ENCODE measurements around the gene MON2.
"Not testable (repeated sequence)": the region's sequence is repeated elsewhere in the genome, so short reads cannot be mapped to it uniquely, and the experiment has no call there.

The MON2 gene

DNA sequence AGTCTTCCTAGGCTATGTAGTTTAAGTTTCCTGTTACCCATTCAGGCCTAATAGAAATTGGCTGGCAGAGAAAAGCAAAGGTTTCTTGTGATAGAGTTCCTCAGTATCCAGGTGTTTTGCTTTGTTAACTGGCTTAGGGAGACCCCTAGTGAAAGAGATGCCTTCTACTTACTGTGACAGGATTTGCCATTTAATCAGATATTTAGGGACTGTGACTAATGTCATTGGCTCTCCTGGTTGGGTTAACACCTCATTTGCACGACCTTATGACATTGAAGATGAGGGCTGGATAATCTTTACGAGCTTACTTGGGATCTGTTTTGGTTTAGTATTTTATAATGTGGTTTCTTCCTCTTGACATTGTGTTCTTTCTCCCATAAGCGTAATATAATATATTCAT, 5.8 kb downstream of the MON2 start:
- no peak for DNase-seq (ENCODE audit: low read depth in 1 of 2, low spot score in 1 of 2)

GRCh38 chr12:62481843-62482540, 15.4 kb downstream of the MON2 start:
- no peak for DNase-seq (ENCODE audit: low read depth in 1 of 2, low spot score in 1 of 2)

- DNase-seq (ENCODE audit: low read depth in 1 of 2, low spot score in 1 of 2), result no peak
Measured at GRCh38 chr12:62482769-62483168, 16.1 kb downstream of the MON2 start.

DNA sequence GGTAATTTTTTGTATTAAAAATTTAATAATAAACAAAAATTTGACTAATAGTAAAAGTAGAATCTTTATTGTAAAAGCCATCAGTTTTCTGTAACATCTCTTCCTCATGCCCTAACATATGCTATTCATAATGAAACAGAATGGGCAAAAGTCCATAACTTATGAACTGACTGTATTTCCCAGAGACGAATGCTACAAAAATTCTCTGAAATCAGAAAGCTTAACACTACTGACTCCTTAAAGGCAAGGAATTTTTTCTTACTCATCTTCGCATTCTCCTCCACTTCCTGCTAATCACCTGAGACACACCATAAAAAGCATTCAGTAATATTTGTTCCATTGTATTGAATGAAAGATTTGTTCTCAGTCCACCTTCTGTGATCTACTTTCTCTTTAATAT, 17.6 kb downstream of the MON2 start:
- DNase-seq (ENCODE audit: low read depth in 1 of 2, low spot score in 1 of 2), result no peak

- DNase-seq (ENCODE audit: low read depth in 1 of 2, low spot score in 1 of 2), result no peak
Measured at GRCh38 chr12:62505786-62506185, 39.2 kb downstream of the MON2 start.

DNA sequence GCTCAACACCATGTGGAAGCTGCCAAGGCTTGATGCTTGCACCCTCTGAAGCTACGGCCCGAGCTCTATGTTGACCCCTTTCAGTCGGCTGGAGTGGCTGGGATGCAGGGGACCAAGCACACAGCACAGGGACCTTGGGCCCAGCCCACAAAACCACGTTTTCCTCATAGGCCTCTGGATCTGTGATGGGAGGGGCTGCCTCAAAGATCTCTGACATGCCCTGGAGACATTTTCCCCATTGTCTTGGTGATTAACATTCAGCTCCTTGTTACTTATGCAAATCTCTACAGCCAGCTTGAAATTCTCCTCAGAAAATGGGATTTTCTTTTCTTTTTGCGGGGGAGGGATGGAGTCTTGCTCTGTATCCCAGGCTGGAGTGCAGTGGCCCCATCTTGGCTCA, 46.3 kb downstream of the MON2 start:
- DNase-seq (ENCODE audit: low read depth in 1 of 2, low spot score in 1 of 2), result no peak

DNA sequence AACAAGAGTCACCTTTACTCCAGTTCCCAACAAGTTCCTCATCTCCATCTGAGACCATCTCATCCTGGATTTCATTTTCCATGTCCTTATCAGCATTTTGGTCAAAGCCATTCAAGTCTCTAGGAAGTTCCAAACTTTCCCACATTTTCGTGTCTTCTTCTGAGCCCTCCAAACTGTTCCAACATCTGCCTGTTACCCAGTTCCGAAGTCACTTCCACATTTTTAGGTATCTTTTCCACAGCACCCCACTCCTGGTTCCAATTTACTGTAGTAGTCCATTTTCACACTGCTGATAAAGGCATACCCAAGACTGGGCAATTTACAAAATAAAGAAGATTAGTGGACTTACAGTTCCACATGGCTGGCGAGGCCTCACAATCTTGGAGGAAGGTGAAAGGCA, 47.5 kb downstream of the MON2 start:
- not testable (repeated sequence) for DNase-seq (ENCODE audit: low read depth in 1 of 2, low spot score in 1 of 2)

- DNase-seq (ENCODE audit: low read depth in 1 of 2, low spot score in 1 of 2), result no peak
Measured at GRCh38 chr12:62516927-62517326, 50.3 kb downstream of the MON2 start.

- DNase-seq (ENCODE audit: low read depth in 1 of 2, low spot score in 1 of 2), result no peak
Measured at GRCh38 chr12:62517887-62518286, 51.3 kb downstream of the MON2 start.

- DNase-seq (ENCODE audit: low read depth in 1 of 2, low spot score in 1 of 2), result no peak
Measured at GRCh38 chr12:62519043-62519442, 52.4 kb downstream of the MON2 start.

GRCh38 chr12:62520361-62520760, 53.7 kb downstream of the MON2 start:
- no peak for DNase-seq (ENCODE audit: low read depth in 1 of 2, low spot score in 1 of 2)

- DNase-seq (ENCODE audit: low read depth in 1 of 2, low spot score in 1 of 2), result no peak
Measured at GRCh38 chr12:62522984-62523383, 56.4 kb downstream of the MON2 start.

DNA sequence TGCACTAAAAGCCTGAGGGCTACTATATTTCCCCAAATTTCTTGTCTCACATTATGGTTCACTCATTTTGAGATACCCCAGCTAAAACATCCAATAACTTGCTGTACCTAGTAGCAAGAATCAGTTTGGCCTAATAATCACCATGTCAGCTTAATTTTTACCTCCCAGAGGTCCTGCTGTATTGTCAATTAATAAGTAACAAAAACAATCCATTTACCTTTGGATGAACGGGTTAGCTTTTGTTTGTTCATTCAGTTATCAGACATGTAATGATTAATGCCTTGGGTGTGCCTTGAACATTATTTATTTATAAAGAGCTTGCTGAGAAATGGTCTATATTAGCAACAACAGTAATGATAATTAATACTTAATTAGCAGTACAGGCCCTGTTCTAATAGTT, 57.0 kb downstream of the MON2 start:
- no peak for DNase-seq (ENCODE audit: low read depth in 1 of 2, low spot score in 1 of 2)

DNA sequence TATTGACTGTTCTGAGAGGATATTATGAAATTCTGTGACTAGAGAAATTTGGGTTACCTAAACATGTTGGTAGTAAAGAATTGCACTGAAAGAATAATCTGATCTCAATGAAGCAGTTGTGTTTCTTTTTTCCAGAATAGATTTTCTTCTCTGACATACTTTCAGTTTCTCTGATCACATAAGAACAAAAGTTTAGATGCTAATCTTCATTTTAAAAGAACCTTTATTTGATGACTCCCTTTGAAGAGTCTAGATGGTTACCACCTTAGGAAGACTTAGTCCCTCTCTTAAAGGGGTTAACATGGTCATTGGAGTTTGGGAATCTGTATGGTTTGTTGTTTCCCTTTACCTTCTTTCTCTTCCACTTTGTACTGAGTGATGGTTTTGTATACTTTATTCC, 58.6 kb downstream of the MON2 start:
- DNase-seq (ENCODE audit: low read depth in 1 of 2, low spot score in 1 of 2), result no peak

- DNase-seq (ENCODE audit: low read depth in 1 of 2, low spot score in 1 of 2), result no peak
Measured at GRCh38 chr12:62530596-62530995, 64.0 kb downstream of the MON2 start.

DNA sequence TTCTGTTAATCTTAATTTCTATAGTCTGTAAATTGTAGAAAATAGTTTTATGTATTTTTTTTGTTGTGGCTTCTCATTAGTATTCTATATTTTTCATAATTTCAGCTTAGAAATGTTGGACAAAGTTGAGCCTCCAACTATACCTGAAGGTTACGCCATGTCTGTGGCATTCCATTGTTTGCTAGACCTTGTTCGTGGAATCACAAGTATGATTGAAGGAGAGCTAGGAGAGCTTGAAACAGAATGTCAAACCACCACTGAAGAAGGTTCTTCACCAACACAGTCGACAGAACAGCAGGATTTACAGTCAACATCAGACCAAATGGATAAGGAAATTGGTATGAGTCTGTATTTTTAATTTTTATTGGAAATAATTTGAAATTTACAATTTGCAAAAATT, 65.7 kb downstream of the MON2 start:
- DNase-seq (ENCODE audit: low read depth in 1 of 2, low spot score in 1 of 2), result no peak

DNA sequence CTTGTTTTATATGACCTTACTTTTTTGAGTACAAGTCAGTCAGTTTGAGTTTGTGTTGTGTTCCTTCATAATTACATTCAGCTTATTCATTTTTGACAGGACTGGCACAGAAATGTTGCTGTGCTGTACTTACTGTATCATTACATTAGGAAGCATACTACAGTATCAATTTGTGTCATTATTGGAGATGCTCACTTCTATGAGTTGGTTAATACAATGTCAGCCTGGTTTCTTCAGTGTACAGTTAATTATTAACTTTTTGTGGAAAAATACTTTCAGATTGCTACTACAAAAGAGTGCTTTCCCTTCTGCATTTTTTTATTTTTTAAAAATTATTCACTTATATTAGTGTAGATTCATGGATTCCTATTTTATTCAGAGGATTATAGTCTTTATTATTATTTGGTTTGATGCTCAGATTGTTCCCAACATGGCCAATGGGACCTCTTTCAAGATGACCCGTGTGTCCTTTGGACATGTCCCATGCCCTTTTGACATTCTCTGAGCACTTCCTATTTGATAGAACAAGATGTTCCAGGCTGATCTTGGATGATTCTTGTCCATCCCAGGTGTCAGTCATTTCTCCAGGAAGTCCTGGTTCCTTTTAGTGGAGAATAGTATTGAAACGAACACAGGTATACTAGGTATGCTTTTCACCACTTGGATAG, 66.6 kb downstream of the MON2 start:
- DNase-seq (ENCODE audit: low read depth in 1 of 2, low spot score in 1 of 2), result no peak

- no peak for DNase-seq (ENCODE audit: low read depth in 1 of 2, low spot score in 1 of 2)
Measured at GRCh38 chr12:62533755-62534107, 67.1 kb downstream of the MON2 start.

GRCh38 chr12:62536546-62536945, 69.9 kb downstream of the MON2 start:
- DNase-seq (ENCODE audit: low read depth in 1 of 2, low spot score in 1 of 2), result no peak

DNA sequence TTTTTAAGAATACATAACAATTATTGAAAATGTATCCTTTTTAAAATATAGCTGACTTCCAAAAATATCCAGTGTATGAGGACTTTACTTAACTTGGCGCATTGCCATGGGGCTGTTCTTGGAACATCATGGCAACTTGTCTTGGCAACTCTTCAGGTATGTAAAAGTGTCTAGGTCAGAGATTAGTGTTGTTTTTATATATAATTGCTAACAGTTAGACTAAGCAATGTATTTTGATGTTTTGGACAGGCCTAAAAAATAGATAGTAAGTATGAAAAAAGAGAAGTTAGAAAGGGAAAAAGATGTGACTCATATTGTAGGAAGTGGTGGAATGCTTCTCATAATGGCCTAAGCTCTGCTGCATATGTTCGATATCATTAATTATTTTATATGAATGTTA, 70.9 kb downstream of the MON2 start:
- no peak for DNase-seq (ENCODE audit: low read depth in 1 of 2, low spot score in 1 of 2)

DNA sequence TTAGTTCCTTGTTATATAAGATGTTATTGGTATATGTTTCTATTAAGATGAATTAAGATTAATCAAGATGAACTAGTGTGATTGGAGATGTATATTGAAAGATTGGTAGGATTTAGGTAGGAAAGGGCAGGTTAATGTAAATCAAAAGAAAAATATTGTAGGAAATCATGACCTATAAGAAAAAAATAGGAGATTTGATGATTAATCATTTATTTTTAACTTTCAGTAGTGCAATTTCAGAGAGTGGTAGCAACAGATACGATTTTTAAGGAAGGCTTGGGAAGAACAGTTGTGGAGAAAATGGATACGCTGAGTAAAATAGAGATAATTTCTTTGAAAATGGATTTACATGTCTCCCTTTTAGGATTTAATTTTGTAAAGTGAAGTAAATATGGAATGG, 73.7 kb downstream of the MON2 start:
- no peak for DNase-seq (ENCODE audit: low read depth in 1 of 2, low spot score in 1 of 2)

GRCh38 chr12:62542814-62543213, 76.2 kb downstream of the MON2 start:
- DNase-seq (ENCODE audit: low read depth in 1 of 2, low spot score in 1 of 2), result no peak

GRCh38 chr12:62543324-62543723, 76.7 kb downstream of the MON2 start:
- no peak for DNase-seq (ENCODE audit: low read depth in 1 of 2, low spot score in 1 of 2)
